Hematopoietic multipotent progenitor cell treated with erythropoietin and hydrocortisone succinate and interleukin-3 and kit ligand, for 15 days (in vitro differentiated cells): ENCODE results near the gene PPP6C.
A peak's percentile ranks its signal among the peaks of the same experiment; 100 is the strongest.
"Not testable (repeated sequence)": the region's sequence is repeated elsewhere in the genome, so short reads cannot be mapped to it uniquely, and the experiment has no call there.

Experiments
- DNase-seq: peaks from one replicate; pipeline ENCODE4 v3.0.0-alpha.2; 2015; ENCODE audit warnings: low spot score

Gene PPP6C

DNA sequence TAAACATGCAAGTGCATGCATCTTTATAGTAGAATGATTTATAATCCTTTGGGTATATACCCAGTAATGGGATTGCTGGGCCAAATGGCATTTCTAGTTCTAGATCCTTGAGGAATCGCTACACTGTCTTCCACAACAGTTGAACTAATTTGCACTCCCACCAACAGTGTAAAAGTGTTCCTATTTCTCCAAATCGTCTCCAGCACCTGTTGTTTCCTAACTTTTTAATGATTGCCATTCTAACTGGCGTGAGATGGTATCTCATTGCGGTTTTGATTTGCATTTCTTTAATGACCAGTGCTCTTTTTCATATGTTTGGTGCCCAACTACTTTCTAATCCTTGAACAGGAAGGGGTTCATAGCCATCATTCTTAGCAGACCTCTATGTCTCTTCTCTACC lies 7.8 kb downstream of the PPP6C start:
- not testable (repeated sequence) for DNase-seq

DNA sequence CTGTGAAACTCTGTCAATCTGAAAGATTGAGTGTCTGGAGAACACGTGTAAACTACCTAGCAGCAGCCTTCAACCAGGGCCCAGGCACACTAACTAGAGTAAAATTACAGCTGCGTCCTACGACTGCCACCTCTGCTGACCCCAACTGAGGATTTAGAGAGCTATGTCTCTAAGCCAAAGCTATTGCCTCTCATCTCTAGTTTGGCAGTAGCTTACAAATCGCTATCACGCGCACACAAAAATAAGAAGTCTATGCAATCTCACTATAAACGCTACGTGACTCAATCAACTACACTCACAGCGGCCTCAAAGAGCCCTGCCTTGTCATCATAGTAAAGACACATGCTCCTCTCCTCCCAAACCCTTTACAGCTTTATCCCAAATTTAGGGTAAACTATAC lies 8.7 kb downstream of the PPP6C start:
- DNase-seq, result no peak

DNA sequence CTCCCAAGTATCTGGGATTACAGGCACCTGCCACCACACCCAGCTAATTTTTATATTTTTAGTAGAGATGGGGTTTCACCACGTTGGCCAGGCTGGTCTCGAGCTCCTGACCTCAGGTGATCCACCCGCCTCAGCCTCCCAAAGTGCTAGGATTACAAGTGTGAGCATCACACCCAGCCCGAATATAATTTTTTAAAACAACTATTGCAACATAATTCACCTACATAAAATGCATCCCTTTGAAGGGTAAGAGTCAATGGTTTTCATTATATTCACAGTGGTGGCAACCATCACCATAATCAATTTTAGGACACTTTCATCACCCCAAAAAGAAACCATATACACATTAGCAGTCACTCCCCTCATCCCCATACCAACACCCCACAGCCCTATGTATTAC lies 9.8 kb downstream of the PPP6C start:
- DNase-seq, result not testable (repeated sequence)

DNA sequence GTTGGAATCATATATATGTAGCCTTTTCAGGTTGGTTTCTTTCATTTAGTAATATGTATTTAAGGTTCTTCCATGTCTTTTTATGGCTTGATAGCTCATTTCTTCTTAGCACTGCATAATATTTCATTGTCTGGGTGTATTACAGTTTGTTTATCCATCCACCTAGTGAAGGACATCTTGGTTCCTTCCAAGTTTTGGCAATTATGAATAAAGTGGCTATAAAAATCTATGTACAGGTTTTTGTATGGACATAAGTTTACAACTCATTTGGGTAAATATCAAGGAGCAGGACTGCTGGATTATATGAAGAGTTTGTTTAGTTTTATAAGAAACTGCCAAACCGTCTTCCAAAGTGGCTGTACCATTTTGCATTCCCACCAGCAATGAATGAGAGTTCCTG lies 11.7 kb downstream of the PPP6C start:
- DNase-seq, result no peak

DNA sequence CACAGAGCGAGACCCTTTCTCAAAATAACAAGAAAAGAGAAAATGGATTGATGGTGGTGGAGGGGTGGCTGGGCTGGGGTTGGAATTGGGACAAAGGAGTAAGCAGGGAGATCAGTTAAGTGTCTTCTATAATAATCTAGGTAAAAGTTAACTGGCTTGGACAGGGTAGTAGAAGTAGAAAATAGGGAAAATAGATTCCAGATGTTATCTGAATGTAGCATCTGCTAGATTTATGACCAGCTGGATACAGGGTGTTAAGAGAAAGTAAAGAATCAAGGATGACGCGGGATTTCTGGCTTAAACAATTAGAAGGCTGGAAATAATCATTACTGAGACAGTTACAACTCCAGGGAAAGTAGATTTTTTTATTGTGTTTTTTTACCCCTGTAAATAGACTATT lies 13.0 kb downstream of the PPP6C start:
- no peak for DNase-seq

DNA sequence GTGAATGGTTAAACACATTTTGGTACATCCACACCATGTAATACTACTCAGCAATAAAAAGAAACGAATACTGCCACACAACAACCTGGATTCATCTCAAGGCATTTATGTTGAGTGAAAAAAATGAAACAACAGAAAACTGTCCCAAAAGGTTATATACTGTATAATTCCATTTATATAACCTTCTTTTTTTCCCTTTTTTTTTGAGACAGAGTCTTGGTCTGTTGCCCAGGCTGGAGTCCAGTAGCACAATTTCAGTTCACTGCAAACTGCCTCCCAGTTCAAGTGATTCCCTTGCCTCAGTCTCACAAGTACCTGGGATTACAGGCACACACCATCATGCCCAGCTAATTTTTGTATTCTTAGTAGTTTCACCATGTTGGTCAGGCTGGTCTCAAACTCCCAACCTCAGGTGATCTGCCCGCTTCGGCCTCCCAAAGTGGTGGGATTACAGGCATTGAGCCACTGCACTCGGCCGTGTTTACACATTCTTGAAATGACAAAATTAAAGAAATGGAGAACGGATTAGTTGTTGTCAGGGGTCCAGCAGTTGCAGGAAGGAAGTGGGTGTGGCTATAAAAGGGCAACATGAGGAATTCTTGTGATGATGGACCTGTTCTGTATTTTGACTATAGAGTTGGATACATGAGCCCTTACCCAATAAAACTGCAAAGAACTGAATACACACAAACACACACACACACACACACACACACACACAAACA lies 17.4 kb downstream of the PPP6C start:
- no peak for DNase-seq

DNA sequence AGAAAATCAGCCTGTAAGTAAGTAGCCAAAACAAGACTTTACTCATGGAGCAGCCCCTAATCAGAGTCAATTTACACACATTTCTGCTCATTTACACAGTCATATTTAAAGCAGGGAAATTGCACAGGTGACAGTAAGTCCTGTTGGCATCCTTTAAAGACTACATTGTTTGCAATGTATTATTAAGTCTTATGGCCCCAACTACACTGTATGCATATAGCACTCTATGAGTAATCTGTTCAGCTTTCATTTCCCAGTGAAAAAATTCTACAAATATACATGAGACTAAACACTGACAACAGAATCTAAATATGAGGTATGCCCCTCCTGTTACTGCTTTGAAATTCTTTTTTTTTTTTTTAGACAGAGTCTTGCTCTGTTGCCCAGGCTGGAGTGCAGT lies 19.7 kb downstream of the PPP6C start:
- no peak for DNase-seq

DNA sequence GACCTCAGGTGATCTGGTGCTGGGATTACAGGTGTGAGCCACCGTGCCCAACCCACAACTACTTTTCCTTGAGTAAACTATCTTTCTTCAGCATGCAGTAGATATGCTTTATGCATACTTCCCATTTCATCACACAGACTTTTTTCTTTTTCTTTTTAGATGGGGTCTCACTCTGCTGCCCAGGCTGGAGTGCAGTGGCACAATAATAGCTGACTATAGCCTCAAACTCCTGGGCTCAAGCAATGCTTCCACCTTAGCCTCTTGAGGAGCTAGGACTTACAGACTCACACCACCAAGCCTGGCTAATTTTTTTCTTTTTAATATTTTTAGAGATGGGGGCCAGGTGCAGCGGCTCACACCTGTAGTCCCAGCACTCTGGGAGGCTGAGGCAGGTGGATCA lies 22.8 kb downstream of the PPP6C start:
- no peak for DNase-seq

DNA sequence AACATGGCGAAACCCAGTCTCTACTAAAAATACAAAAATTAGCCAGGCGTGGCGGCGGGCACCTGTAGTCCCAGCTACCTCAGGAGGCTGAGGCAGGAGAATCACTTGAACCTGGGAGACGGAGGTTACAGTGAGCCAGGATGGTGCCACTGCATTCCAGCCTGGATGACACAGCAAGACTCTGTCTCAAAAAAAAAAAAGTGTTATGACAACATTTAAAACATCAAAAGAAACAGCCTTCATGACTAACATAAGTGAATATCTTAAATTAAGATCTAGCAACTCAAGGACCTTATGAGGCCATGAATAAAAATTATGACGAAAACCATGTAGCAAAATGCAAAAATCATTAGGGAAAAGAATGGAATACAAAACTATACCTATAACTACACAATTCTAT lies 26.7 kb downstream of the PPP6C start:
- not testable (repeated sequence) for DNase-seq

DNA sequence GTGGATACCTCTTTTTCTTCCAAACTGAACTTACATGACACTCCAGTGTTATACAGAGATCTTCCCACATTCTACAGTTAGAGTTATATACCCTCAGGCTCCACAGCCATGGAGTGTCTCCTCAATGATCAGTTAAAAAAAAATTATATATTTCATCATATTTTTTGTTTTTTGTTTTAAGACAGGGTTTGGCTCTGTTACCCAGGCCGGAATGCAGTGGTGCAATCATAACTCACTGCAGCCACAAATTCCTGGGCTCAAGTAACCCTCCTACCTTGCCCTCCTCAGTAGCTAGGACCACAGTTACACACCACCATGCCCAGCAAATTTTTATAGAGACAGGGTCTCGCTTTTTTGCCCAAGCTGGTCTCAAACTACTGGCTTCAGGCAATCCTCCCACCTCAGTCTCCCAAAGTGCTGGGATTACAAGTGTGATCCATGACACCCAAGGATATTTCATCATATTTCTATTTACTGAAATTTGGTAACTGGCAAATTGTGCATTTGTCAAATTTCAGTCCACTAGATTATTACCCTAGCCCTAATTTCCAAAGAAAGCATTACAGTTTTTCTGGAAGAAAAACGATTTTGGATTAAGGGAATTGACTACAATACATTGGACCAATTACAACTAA lies 28.2 kb downstream of the PPP6C start:
- no peak for DNase-seq

DNA sequence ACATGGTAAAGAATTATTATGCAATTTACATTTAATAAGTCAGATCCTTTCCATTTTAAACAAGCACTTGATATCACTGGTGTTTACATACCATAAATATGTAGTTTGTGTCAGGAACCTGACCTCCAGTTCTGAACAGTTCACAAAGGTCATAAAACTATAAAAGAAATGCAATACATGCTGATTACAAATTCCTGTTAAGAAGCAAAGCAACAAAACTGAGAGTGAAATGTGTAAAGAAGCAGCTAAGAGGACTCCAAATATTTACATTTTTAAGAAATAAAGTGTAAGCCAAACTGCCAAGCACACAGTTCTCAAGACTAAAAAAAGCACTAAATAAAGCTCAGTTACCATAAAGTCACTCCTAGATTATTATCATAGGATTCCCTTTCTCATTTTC lies 28.9 kb downstream of the PPP6C start:
- no peak for DNase-seq

DNA sequence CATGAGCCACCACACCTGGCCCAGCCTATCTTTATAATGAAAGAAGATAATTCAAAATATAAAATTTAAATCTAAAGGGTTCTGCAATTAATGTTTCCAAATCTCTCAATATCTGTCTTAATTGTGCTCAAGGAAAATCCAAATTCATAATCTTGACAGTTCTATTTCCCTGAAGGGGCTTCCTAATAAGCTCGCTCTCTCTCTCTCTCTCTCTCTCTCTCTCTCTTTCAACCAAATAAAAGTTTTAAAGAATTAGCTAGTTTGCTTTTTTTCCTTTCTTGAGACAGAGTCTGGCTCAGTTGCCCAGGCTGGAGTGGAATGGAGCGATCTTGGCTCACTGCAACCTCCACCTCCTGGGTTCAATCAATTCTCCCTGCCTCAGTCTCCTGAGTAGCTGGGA lies 33.1 kb downstream of the PPP6C start:
- no peak for DNase-seq

DNA sequence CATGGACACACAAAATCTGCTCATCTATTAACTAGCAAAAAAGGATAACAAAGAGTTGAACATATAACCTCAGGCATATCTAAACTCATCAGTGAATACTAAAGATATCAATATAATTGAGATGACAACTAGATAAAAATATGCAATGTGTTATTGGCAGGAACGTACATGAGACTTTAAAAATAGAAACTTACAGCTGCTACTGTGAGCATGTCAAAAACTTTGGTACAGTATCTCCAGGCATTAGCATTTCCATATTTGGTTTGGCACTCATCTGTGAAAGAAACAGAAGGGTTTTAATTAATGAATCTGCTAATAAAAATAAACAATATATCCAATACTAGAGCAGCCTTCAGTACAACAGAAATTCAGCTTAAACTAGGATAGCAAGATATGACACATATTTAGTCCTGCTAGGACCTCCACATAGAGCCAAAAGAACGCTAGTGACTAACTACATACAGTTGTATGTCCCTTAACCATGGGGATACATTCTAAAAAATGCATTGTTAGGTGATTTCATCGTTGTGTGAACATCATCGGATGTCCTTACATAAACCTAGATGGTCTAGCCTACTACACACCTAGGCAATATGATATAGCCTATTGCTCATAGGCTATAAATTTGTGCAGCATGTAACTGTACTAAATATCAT lies 35.8 kb downstream of the PPP6C start:
- no peak for DNase-seq

DNA sequence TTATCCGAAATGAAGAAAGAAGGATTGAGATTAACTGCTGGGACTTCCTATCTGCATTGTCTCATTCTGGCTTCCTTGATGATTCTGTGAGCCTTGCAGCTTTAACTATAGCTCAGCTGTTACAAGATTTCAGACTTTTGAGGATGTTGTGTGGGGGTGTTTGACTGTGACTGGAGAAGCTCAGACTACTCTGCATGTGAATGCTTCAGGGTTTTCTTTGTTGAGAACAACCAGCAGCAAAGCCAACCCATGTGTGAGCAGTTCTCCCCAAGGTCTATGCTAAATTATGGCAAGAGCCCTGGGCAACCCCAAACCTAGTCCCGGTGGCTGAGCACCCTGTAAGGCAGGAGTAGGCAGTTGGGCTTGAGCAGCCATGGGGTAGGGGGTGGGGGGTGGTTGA lies 37.9 kb downstream of the PPP6C start:
- DNase-seq, result no peak

DNA sequence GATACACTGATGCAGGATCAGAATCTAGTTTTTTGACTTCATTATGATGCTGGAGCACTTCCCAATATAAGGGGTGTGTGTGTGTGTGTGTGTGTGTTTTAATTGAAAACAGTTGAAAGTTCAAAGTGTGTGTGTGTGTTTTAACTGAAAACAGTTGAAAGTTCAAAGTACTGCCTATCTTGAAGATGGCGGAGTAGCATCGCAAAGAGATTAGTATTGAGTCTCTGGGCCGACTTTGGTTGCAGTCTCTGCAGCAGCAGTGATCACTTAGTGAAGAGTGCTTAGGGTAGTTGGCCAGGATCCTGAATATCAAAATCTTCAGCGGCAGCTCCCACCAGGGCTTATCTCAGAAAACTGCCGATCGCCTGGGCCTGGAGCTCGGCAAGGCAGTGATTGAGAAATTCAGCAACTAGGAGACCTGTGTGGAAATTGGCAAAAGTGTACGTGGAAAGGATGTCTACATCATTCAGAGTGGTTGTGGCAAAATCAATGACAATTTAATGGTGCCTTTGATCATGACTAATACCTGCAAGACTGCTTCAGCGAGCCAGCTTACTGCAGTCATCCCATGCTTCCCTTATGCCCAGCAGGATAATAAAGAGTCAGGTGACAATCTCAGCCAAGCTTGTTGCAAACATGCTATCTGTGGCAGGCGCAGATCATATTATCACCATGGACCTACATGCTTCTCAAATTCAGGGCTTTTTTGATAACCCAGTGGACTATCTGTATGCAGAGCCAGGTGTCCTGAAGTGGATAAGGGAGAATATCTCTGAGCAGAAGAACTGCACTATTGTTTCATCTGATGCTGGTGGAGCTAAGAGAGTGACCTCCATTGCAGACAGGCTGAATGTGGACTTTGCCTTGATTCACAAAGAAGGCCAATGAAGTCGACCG lies 39.0 kb downstream of the PPP6C start:
- DNase-seq, result no peak

DNA sequence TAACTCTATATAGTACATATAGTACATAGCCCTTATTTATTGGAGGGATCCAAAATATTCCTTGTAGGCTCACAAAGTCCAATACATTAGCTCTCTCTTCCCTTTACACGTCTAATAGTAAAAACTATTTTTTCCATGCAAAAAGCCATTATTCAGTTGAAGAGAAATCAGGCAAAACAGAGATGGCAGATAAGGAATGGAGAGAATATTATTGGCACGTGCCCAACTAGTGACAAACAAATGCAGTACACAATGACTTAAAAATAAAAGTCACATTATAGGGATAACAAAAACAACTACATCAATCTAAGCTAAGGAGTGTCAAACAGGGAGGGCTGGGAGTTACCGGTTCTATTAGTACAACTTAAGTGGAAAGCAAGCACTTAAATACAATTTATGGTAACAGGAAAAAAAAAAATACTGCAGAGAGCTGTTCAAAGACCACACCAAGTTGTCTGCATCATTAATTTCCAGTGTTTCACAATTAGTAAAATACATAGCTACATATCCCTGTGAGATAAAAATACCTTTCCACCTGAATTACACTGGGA lies 42.1 kb downstream of the PPP6C start:
- DNase-seq, result no peak

DNA sequence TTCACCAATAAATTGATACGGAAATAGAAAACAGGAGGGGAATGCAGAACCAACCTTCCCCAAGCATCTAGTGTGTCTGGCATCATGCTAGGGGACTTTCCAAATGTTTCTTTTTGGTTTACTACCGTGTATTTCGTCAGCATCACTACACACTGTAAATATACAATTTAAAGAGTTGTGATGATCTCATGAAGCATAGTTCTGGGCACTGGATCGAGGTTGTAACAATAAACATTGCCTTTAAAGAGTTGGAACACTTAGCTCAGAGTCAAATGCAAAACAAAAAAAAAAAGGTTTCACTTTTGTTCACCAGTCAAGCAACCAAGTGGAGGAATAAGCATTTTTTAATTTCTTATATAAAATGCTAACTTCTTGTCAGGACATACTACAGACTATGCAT lies 43.4 kb downstream of the PPP6C start:
- no peak for DNase-seq

DNA sequence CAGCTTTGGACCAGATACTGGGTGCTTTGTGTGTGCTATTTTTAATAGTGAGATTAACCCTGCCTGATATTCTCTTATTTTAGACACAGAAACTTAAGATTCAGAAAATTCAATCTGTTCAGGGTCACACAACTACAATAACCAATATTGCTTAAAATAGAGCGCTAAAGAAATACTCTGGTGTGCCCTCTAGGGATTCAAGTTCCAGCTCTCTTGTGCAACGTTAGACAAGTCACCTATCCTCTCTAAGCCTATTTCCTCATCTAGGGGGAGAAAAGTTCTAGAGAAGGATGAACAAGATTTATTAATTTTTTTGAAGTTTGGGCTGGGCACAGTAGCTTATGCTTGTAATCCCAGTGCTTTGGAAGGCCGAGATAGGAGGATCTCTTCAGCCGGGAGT lies 44.2 kb downstream of the PPP6C start:
- DNase-seq, result no peak

DNA sequence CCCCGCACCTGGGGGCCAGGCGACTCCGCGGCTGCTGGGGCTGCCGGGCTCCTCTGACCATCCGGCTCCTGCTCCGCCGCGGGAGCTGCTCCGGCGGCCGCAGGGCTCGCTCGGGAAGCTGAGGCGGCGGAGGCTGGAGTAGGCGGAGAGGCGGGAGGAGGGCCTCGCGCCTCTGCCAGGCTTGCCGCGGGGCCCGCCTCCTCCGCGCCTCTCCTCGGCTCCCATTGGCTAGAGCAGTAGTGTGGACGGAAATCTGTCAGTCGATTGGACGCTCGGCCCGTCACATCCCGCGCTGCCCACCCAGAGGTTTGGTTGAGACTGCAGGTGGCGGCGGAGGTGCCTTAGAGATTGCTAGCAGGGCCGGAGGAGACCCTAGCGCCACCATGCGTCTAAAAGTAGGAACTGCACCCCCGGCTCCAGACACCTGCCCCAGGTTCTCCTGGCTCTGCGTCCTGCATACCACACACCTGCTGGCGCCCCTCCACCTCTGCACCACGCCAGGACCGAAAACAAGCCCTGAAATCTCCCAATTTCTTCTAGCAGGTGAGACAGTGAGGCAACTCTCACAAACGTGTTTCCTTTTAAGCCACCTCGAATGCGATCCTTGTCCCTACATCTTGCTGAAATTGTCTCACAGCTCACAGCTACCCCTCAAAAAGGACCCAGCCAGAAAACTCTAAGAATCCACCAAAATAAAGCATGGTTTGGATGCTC lies 46.1 kb downstream of the PPP6C start, which contains the start of gene SCAI:
Gene SCAI (minus strand): TSS at position 152 of the 714 bp plus-strand sequence. CDS start 91 bp downstream, at position 61.
- peak; percentile 99 for DNase-seq

DNA sequence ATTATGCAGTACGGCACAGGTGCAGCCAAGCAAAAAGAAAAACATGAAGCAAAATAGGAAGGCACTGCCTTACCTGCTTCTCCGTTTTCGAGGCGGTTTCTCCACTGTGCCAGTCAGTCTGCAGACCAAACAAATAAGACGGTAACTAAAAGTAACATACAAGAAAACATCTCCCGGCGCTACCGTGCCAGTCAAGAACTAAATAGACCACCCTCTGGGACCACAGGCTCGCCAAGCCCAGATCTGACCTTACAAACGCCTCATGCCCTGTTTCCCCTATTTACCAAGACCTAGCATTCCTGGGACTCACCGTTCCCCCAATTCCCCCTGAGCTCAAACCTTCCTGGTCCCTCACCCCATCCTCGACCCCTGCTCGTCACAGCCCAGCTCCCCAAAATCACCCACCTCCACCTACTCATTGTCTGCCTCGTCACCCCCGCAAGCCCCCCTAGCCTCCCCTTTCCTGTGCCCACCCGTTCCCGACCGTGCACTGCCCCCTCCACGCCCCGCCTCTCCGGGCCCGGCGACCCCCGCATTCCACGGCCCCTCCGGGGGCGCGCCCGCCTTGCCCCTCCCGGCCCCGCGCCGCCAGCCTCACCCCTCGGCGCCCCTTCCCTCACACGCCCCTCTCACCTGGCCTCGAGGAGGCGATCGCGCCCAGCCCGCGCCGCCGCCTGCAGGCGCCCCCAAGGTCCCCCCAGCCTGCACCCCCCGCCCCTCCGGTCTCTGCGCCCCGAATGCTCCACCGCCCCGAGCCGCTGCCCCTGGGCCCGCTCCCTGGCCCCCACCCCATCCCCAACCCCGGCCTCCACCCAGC lies 46.8 kb downstream of the PPP6C start:
- no peak for DNase-seq

DNA sequence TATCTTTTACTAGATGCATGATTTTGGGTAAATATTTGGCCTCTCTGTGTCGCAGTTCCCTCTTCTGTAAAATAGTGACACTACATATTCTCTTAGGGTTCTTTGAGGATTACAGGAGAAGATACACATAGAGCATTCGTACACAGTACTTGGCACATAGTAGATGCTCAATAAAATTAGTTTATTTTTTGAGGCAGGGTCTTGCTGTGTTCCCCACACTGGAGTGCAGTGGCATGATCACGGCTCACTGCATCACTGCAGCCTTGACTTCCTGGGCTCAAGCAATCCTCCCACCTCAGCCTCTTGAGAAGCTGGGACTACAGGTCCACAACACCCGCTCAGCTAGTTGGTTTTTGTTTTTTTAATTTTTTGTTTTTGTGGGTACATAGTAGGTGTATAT lies 47.9 kb downstream of the PPP6C start:
- no peak for DNase-seq
